Prostate gland (tissue), 2 donors: ENCODE measurements around the gene REG3G. TPM values are rescaled to one million over a fixed set of nuclear protein-coding genes. Genes with fewer than 3 reads are reported as not detected.
"Not testable (repeated sequence)": the region's sequence is repeated elsewhere in the genome, so short reads cannot be mapped to it uniquely, and the experiment has no call there.

ENCODE experiments used
- DNase-seq: peaks from one replicate; pipeline ENCODE4 v3.0.0-alpha.2; 2019; ENCODE audit warnings: low spot score
- H3K27ac ChIP-seq, 2 donors: fragments of 200-600 bp; sonication (generic); 2 replicates each; pipeline ENCODE4 v1.5.1; 2017 to 2019
- H3K27me3 ChIP-seq: fragments of 200-600 bp; sonication (generic); replicated peaks from 2 replicates; pipeline ENCODE4 v1.5.1; 2019; ENCODE audit not compliant: insufficient read depth
- H3K36me3 ChIP-seq, 2 donors: fragments of 200-600 bp; sonication (generic); 1 replicate in 1 of 2; 2 replicates in 1 of 2; pipeline versions ENCODE4 v1.5.1 to v1.8.1; 2017 to 2019
- H3K4me1 ChIP-seq: fragments of 200-600 bp; sonication (generic); replicated peaks from 2 replicates; pipeline ENCODE4 v1.5.1; 2019
- H3K4me3 ChIP-seq, 2 donors: fragments of 200-600 bp; sonication (generic); 2 replicates each; pipeline ENCODE4 v1.5.1; 2017 to 2019
- H3K9me3 ChIP-seq: fragments of 200-600 bp; sonication (generic); 2 replicates; pipeline ENCODE4 v1.5.1; 2017
- CTCF ChIP-seq, 4 experiments: fragments of 200-600 bp in 2 of 4; fragments of 450-650 bp in 2 of 4; sonication (generic) in 2 of 4; IDR thresholded peaks; 1 replicate in 3 of 4; 2 replicates in 1 of 4; pipeline ENCODE4 v1.5.1; 2016 to 2019; ENCODE audit warnings: antibody characterized with exemption in 4 of 4, mild to moderate bottlenecking in 2 of 4, moderate library complexity in 2 of 4
- POLR2A ChIP-seq: fragments of 450-650 bp; IDR thresholded peaks from one replicate; pipeline ENCODE4 v1.6.1; 2016; ENCODE audit warnings: antibody characterized with exemption, mild to moderate bottlenecking
- POLR2AphosphoS5 ChIP-seq: sonication (generic); formaldehyde crosslinking; IDR thresholded peaks from one replicate; pipeline ENCODE4 v1.6.1; 2017; ENCODE audit warnings: antibody characterized with exemption
- WGBS: methylation state at CpG from one replicate; pipeline ENCODE4 v1.1.5; 2018; 5-methylcytosine and 5-hydroxymethylcytosine counted together
- intact Hi-C: fragments of 100-400 bp; cut with DNase I; formaldehyde crosslinking; loops from one replicate; pipeline ENCODE4 v1.14.2; 2022
- total RNA-seq, 2 donors: library from RNA; depleted of rRNA; stranded (reverse); fragments of >200 nt; gene quantifications; one replicate each; pipeline ENCODE4 v1.1.0, GENCODE V29; 2016

REG3G gene
- total RNA-seq, 2 donors from 2014 or later = 52.0 TPM; not detected in 1

- WGBS = 58% methylated on average over 6 of the region's 6 CpGs
- Histone ChIP-seq H3K27me3 (no peaks in the 10 kb centered on the region), H3K9me3 (no peaks in the 10 kb centered on the region), H3K36me3 (no peaks in the 10 kb centered on the region), H3K4me3 (no peak overlapping the region), H3K4me1 (no peaks in the 10 kb centered on the region), H3K27ac (no peak overlapping the region)
- intact Hi-C loops = no loop called here
- TF ChIP-seq CTCF (IDR thresholded peaks at IDR 0.05) (no peak), POLR2AphosphoS5 (no peak), POLR2A (no peak)
- DNase-seq = no peak
Observed at GRCh38 chr2:79013629-79014028, 11.9 kb upstream of the REG3G start.

GRCh38 chr2:79016342-79016741 is 9.2 kb upstream of the REG3G start:
- Histone ChIP-seq H3K4me3 (no peak overlapping the region), H3K36me3 (no peaks in the 10 kb centered on the region), H3K4me1 (no peaks in the 10 kb centered on the region), H3K9me3 (no peaks in the 10 kb centered on the region), H3K27me3 (no peaks in the 10 kb centered on the region), H3K27ac (no peak overlapping the region)
- TF ChIP-seq POLR2AphosphoS5 (no peak), POLR2A (no peak), CTCF (IDR thresholded peaks at IDR 0.05) (no peak)
- WGBS = 49% methylated on average over 4 of the region's 4 CpGs
- intact Hi-C loops = no loop called here
- no peak for DNase-seq

- Histone ChIP-seq H3K27me3 (no peaks in the 10 kb centered on the region), H3K4me1 (no peaks in the 10 kb centered on the region), H3K4me3 (no peak overlapping the region), H3K9me3 (no peaks in the 10 kb centered on the region), H3K27ac (no peak overlapping the region), H3K36me3 (no peaks in the 10 kb centered on the region)
- intact Hi-C loops = no loop called here
- no peak for DNase-seq
- TF ChIP-seq CTCF (IDR thresholded peaks at IDR 0.05) = no peak
- TF ChIP-seq POLR2A = no peak
- no peak for TF ChIP-seq POLR2AphosphoS5
- 87% methylated on average over 4 of the region's 4 CpGs for WGBS
Observed at GRCh38 chr2:79026061-79026460, 559 bp downstream of the REG3G start.

- Histone ChIP-seq H3K27me3 (no peaks in the 10 kb centered on the region), H3K36me3 (no peaks in the 10 kb centered on the region), H3K4me1 (no peaks in the 10 kb centered on the region), H3K4me3 (no peak overlapping the region), H3K9me3 (no peaks in the 10 kb centered on the region), H3K27ac (no peak overlapping the region)
- intact Hi-C loops = loop anchor here (10.0 kb wide), 1 partner anchor 185 kb away; no protein-coding TSS in a partner anchor
- TF ChIP-seq CTCF (IDR thresholded peaks at IDR 0.05) (no peak), POLR2A (no peak), POLR2AphosphoS5 (no peak)
- 70% methylated on average over 3 of the region's 3 CpGs for WGBS
- DNase-seq = no peak
Observed at GRCh38 chr2:79039944-79040343, 14.4 kb downstream of the REG3G start.

GRCh38 chr2:79041032-79041448 is 15.5 kb downstream of the REG3G start:
- no peak overlapping the region for H3K4me3 ChIP-seq
- no peaks in the 10 kb centered on the region for H3K27me3 ChIP-seq
- 16% methylated on average over 1 of the region's 1 CpG for WGBS
- H3K27ac ChIP-seq = no peak overlapping the region
- TF ChIP-seq POLR2AphosphoS5 (no peak), CTCF (IDR thresholded peaks at IDR 0.05) (peak in 2 of 4 experiments; percentile 16 to 17)
- intact Hi-C loops = loop anchor here (10.0 kb wide), 1 partner anchor 184 kb away; no protein-coding TSS in a partner anchor
- no peaks in the 10 kb centered on the region for H3K36me3 ChIP-seq
- no peaks in the 10 kb centered on the region for H3K9me3 ChIP-seq
- DNase-seq = no peak
- no peaks in the 10 kb centered on the region for H3K4me1 ChIP-seq

GRCh38 chr2:79053486-79053885 is 28.0 kb downstream of the REG3G start:
- H3K27me3 ChIP-seq, H3K4me1 ChIP-seq, DNase-seq, H3K4me3 ChIP-seq, H3K36me3 ChIP-seq, H3K27ac ChIP-seq, H3K9me3 ChIP-seq, intact Hi-C loops: not testable (repeated sequence)
- 73% methylated on average over 4 of the region's 5 CpGs for WGBS

GRCh38 chr2:79054769-79055168 is 29.3 kb downstream of the REG3G start:
- H3K4me3 ChIP-seq, H3K4me1 ChIP-seq, intact Hi-C loops, DNase-seq, H3K9me3 ChIP-seq, H3K27ac ChIP-seq, H3K27me3 ChIP-seq, H3K36me3 ChIP-seq: not testable (repeated sequence)
- WGBS = 85% methylated on average over 5 of the region's 5 CpGs
